Activated gamma-delta T cell treated with anti-CD3 and anti-CD28 coated beads, Interleukin-2, amount 50 U/mL, for 16 hours (primary cell): ENCODE measurements around the gene SAFB.

Experiments used
- DNase-seq: peaks from one replicate; pipeline ENCODE4 v3.0.0-alpha.2; 2020; ENCODE audit warnings: low read depth

SAFB gene

GRCh38 chr19:5627395-5627904 lies 4.6 kb downstream of the SAFB start:
- no peak for DNase-seq

- no peak for DNase-seq
Observed at GRCh38 chr19:5628461-5628860, 5.6 kb downstream of the SAFB start.

GRCh38 chr19:5628919-5629481 lies 6.1 kb downstream of the SAFB start:
- no peak for DNase-seq

GRCh38 chr19:5631567-5632240 lies 8.8 kb downstream of the SAFB start:
- DNase-seq, result no peak

- no peak for DNase-seq
Observed at GRCh38 chr19:5632241-5632612, 9.3 kb downstream of the SAFB start.

GRCh38 chr19:5632657-5633056 lies 9.8 kb downstream of the SAFB start:
- DNase-seq, result no peak

GRCh38 chr19:5635427-5635826 lies 12.5 kb downstream of the SAFB start:
- no peak for DNase-seq

GRCh38 chr19:5637971-5638370 lies 15.1 kb downstream of the SAFB start:
- no peak for DNase-seq

- DNase-seq, result no peak
Observed at GRCh38 chr19:5641171-5641570, 18.3 kb downstream of the SAFB start.

GRCh38 chr19:5642204-5642603 lies 19.3 kb downstream of the SAFB start:
- no peak for DNase-seq

- DNase-seq, result no peak
Observed at GRCh38 chr19:5643060-5643459, 20.2 kb downstream of the SAFB start.

- no peak for DNase-seq
Observed at GRCh38 chr19:5644037-5644436, 21.2 kb downstream of the SAFB start.

- no peak for DNase-seq
Observed at GRCh38 chr19:5645409-5645808, 22.5 kb downstream of the SAFB start.

- DNase-seq, result no peak
Observed at GRCh38 chr19:5646703-5647102, 23.8 kb downstream of the SAFB start.

GRCh38 chr19:5648464-5648863 lies 25.6 kb downstream of the SAFB start:
- DNase-seq, result no peak

- no peak for DNase-seq
Observed at GRCh38 chr19:5651361-5651760, 28.5 kb downstream of the SAFB start.

GRCh38 chr19:5652261-5652660 lies 29.4 kb downstream of the SAFB start:
- no peak for DNase-seq

GRCh38 chr19:5654931-5655330 lies 32.0 kb downstream of the SAFB start:
- no peak for DNase-seq

- DNase-seq, result no peak
Observed at GRCh38 chr19:5655412-5655811, 32.5 kb downstream of the SAFB start.

- no peak for DNase-seq
Observed at GRCh38 chr19:5661483-5661882, 38.6 kb downstream of the SAFB start.

GRCh38 chr19:5663904-5664303 lies 41.0 kb downstream of the SAFB start:
- no peak for DNase-seq

- no peak for DNase-seq
Observed at GRCh38 chr19:5664515-5664914, 41.6 kb downstream of the SAFB start.

- DNase-seq, result no peak
Observed at GRCh38 chr19:5665781-5666513, 43.1 kb downstream of the SAFB start.
